Panc1 (cell line): ENCODE data around the gene ZNF593. TPM values are rescaled to one million over a fixed set of nuclear protein-coding genes. Genes with fewer than 3 reads are reported as not detected.

Experiments used
- ATAC-seq: fragments of 200-7000 bp; cut with Tn5 transposase; 2 replicates; pipeline ENCODE4 v1.9.1; 2020; ENCODE audit warnings: mild to moderate bottlenecking, moderate library complexity
- BruUV-seq: library from RNA; stranded (reverse); fragments of 400-500 nt; replicated peaks from 2 replicates; lab custom pipeline; 2021; lab: Mats Ljungman, UMichigan
- CTCF ChIA-PET: fragments of 300-600 bp; sonication (Branson Sonifier 250); formaldehyde crosslinking; loops from one replicate; lab custom pipeline; 2022; ENCODE audit warnings: antibody characterized with exemption; lab: Charles Lee
- POLR2A ChIA-PET: fragments of 300-600 bp; sonication (Branson Sonifier 250); formaldehyde crosslinking; loops from one replicate; lab custom pipeline; 2022; ENCODE audit warnings: antibody characterized with exemption; lab: Charles Lee
- DNase-seq: peaks from one replicate; pipeline ENCODE4 v3.0.0-alpha.2; 2010; ENCODE audit warnings: low read depth, low spot score
- H3K27ac ChIP-seq: 2 replicates; pipeline ENCODE4 v1.5.1; 2011; ENCODE audit warnings: mild to moderate bottlenecking, low read length, inconsistent platforms
- H3K27me3 ChIP-seq: fragments of 200-500 bp; sonication (Bioruptor generic); 2 replicates; pipeline ENCODE4 v1.6.0; 2014; ENCODE audit warnings: low read length, inconsistent platforms; ENCODE audit not compliant: control insufficient read depth, insufficient read depth
- H3K36me3 ChIP-seq: fragments of 200-500 bp; sonication (Bioruptor generic); 2 replicates; pipeline ENCODE4 v1.5.1; 2014; ENCODE audit warnings: inconsistent platforms, mild to moderate bottlenecking, low read length, moderate library complexity; ENCODE audit not compliant: control insufficient read depth, insufficient read depth
- H3K4me1 ChIP-seq: 2 replicates; pipeline ENCODE4 v1.5.1; 2011; ENCODE audit warnings: inconsistent platforms, mild to moderate bottlenecking, low read length, moderate library complexity; ENCODE audit not compliant: control insufficient read depth, insufficient read depth
- H3K4me3 ChIP-seq, 2 experiments: 2 replicates each; pipeline ENCODE4 v1.5.1; 2011 to 2012; ENCODE audit warnings: low read depth in 2 of 2, low read length in 2 of 2, mild to moderate bottlenecking in 2 of 2, inconsistent platforms in 1 of 2, moderate library complexity in 1 of 2
- H3K9me3 ChIP-seq: fragments of 200-500 bp; sonication (Bioruptor generic); 2 replicates; pipeline ENCODE4 v1.5.1; 2014; ENCODE audit warnings: low read depth, mild to moderate bottlenecking, inconsistent platforms, low read length, moderate library complexity; ENCODE audit not compliant: control insufficient read depth, insufficient read depth
- POLR2AphosphoS5 ChIP-seq: IDR thresholded peaks from 2 replicates; pipeline ENCODE4 v1.6.1; 2012; ENCODE audit warnings: mild to moderate bottlenecking, low read depth, low read length, moderate library complexity
- SIN3A ChIP-seq: IDR thresholded peaks from 2 replicates; pipeline ENCODE4 v1.6.1; 2012; ENCODE audit warnings: low read depth, mild to moderate bottlenecking, low read length, moderate library complexity, borderline replicate concordance; ENCODE audit not compliant: insufficient read depth
- TCF7L2 ChIP-seq: IDR thresholded peaks from 2 replicates; pipeline ENCODE4 v1.6.1; 2011; ENCODE audit warnings: mild to moderate bottlenecking, low read depth, low read length, inconsistent platforms
- in situ Hi-C: cut with HindIII; loops from 2 replicates; pipeline ENCODE4 v1.10.0; 2016; ENCODE audit warnings: low sequenced_read_pairs, low pct_unique_long_range_greater_than_20kb
- intact Hi-C: fragments of 100-400 bp; cut with micrococcal nuclease; formaldehyde crosslinking; loops from one replicate; pipeline ENCODE4 v1.10.0; 2022; ENCODE audit not compliant: unreplicated experiment
- total RNA-seq: library from RNA; stranded (reverse); gene quantifications from one replicate; pipeline ENCODE4 v1.2.1, GENCODE V29; 2021; ENCODE audit not compliant: unreplicated experiment
- TF ChIP-seq, protein P1 (sequence below), 2 experiments: IDR thresholded peaks; 2 replicates each; pipeline ENCODE4 v1.6.1; 2011 to 2012; ENCODE audit warnings: low read depth in 2 of 2, control low read depth in 1 of 2, low read length in 1 of 2, mild to moderate bottlenecking in 1 of 2, moderate library complexity in 1 of 2; ENCODE audit not compliant: insufficient read depth in 1 of 2
- TF ChIP-seq, protein P2 (sequence below): fragments of 450-650 bp; IDR thresholded peaks from 2 replicates; pipeline ENCODE4 v1.5.1; 2017; ENCODE audit warnings: mild to moderate bottlenecking

ZNF593 gene
- total RNA-seq, 1 experiment from 2014 or later = 108 TPM

DNA sequence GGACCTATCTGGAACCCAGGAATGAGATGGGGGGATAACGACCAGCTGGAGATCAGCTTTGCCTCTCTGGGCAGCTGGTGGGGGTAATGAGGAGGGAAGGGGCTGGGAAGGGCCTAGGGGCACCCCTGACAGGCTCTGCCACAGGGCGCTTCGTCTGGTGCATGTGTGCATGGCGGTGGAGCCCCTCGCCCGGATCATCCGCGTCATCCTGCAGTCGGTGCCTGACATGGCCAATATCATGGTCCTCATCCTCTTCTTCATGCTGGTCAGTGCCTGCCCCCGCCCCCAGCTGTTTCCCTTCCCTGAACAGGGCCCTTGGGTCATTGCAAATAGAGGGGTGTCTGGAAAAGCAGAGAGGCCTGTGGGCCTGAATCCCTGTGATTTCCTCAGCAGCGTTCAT lies 28.1 kb downstream of the ZNF593 start:
- ATAC-seq (no peak), DNase-seq (no peak)
- Histone ChIP-seq H3K9me3 (no peaks in the 10 kb centered on the region), H3K27me3 (no peaks in the 10 kb centered on the region), H3K4me3 (no peak overlapping the region), H3K36me3 (no peaks in the 10 kb centered on the region), H3K27ac (no peak overlapping the region), H3K4me1 (no peaks in the 10 kb centered on the region)
- CTCF ChIA-PET = no interaction called here
- no TSS peak for BruUV-seq
- TF ChIP-seq SIN3A (no peak), TCF7L2 (no peak), POLR2AphosphoS5 (no peak)
- TF ChIP-seq, protein P1, sequence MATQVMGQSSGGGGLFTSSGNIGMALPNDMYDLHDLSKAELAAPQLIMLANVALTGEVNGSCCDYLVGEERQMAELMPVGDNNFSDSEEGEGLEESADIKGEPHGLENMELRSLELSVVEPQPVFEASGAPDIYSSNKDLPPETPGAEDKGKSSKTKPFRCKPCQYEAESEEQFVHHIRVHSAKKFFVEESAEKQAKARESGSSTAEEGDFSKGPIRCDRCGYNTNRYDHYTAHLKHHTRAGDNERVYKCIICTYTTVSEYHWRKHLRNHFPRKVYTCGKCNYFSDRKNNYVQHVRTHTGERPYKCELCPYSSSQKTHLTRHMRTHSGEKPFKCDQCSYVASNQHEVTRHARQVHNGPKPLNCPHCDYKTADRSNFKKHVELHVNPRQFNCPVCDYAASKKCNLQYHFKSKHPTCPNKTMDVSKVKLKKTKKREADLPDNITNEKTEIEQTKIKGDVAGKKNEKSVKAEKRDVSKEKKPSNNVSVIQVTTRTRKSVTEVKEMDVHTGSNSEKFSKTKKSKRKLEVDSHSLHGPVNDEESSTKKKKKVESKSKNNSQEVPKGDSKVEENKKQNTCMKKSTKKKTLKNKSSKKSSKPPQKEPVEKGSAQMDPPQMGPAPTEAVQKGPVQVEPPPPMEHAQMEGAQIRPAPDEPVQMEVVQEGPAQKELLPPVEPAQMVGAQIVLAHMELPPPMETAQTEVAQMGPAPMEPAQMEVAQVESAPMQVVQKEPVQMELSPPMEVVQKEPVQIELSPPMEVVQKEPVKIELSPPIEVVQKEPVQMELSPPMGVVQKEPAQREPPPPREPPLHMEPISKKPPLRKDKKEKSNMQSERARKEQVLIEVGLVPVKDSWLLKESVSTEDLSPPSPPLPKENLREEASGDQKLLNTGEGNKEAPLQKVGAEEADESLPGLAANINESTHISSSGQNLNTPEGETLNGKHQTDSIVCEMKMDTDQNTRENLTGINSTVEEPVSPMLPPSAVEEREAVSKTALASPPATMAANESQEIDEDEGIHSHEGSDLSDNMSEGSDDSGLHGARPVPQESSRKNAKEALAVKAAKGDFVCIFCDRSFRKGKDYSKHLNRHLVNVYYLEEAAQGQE (IDR thresholded peaks at IDR 0.05; ENCODE audit: insufficient read depth in 1 of 2, low read depth in 2 of 2, low read length in 1 of 2) = no peak
- TF ChIP-seq, protein P2, sequence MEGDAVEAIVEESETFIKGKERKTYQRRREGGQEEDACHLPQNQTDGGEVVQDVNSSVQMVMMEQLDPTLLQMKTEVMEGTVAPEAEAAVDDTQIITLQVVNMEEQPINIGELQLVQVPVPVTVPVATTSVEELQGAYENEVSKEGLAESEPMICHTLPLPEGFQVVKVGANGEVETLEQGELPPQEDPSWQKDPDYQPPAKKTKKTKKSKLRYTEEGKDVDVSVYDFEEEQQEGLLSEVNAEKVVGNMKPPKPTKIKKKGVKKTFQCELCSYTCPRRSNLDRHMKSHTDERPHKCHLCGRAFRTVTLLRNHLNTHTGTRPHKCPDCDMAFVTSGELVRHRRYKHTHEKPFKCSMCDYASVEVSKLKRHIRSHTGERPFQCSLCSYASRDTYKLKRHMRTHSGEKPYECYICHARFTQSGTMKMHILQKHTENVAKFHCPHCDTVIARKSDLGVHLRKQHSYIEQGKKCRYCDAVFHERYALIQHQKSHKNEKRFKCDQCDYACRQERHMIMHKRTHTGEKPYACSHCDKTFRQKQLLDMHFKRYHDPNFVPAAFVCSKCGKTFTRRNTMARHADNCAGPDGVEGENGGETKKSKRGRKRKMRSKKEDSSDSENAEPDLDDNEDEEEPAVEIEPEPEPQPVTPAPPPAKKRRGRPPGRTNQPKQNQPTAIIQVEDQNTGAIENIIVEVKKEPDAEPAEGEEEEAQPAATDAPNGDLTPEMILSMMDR = no peak
- POLR2A ChIA-PET = no interaction called here
- in situ Hi-C loops = no loop called here
- intact Hi-C loops = no loop called here

DNA sequence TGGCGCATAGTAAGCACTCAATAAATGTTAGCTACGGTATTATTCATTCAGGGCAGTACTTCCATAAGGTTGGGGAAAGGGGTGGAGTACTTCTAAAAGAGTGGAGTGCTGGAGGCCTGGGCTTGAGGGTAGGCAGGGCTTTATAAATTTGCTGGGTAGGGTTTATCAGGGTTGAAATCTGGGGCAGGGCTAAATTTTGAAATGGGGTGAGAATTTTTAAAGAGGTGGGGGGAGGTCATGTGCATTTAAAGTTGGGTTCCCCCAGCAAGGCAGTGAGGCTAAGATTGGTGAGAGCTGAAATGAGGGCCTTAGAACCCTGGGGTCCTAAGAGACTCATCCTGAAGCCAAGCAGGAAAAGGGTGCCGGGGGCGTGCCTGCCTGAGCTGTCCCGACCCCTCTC lies 30.7 kb downstream of the ZNF593 start:
- H3K4me1 ChIP-seq = no peaks in the 10 kb centered on the region
- CTCF ChIA-PET = no interaction called here
- ATAC-seq = no peak
- no peaks in the 10 kb centered on the region for H3K36me3 ChIP-seq
- in situ Hi-C loops = no loop called here
- TF ChIP-seq TCF7L2 = no peak
- no peak for TF ChIP-seq SIN3A
- no peak for TF ChIP-seq POLR2AphosphoS5
- TF ChIP-seq, protein P1 (IDR thresholded peaks at IDR 0.05; ENCODE audit: insufficient read depth in 1 of 2, low read depth in 2 of 2, low read length in 1 of 2) = no peak
- TF ChIP-seq, protein P2 = no peak
- H3K9me3 ChIP-seq = no peaks in the 10 kb centered on the region
- intact Hi-C loops = no loop called here
- H3K27ac ChIP-seq = no peak overlapping the region
- no peaks in the 10 kb centered on the region for H3K27me3 ChIP-seq
- H3K4me3 ChIP-seq = no peak overlapping the region
- no peak for DNase-seq
- BruUV-seq = no TSS peak
- POLR2A ChIA-PET = no interaction called here
